HFFc6 (cell line): ENCODE results near the gene AOPEP. TPM values are rescaled to one million over a fixed set of nuclear protein-coding genes. Genes with fewer than 3 reads are reported as not detected.
A peak's percentile ranks its signal among the peaks of the same experiment; 100 is the strongest.

ENCODE experiments used
- DNase-seq: peaks from one replicate; pipeline ENCODE4 v3.0.0-alpha.2; 2018
- H3K27ac Mint-ChIP-seq: 2 replicates; pipeline ENCODE4 v1.8.0; 2020; ENCODE audit warnings: mild to moderate bottlenecking, mixed read lengths
- H3K27me3 Mint-ChIP-seq: 2 replicates; pipeline ENCODE4 v1.8.0; 2021; ENCODE audit warnings: mild to moderate bottlenecking, moderate library complexity, mixed read lengths; ENCODE audit not compliant: insufficient read depth
- H3K36me3 Mint-ChIP-seq: 2 replicates; pipeline ENCODE4 v1.8.0; 2021; ENCODE audit warnings: low read depth, mixed read lengths
- H3K4me1 Mint-ChIP-seq: 2 replicates; pipeline ENCODE4 v1.8.0; 2020; ENCODE audit warnings: low read depth, mixed read lengths
- H3K4me3 Mint-ChIP-seq: 2 replicates; pipeline ENCODE4 v1.8.0; 2020; ENCODE audit warnings: mild to moderate bottlenecking, moderate library complexity, mixed read lengths
- H3K9me3 Mint-ChIP-seq: 2 replicates; pipeline ENCODE4 v1.8.0; 2020; ENCODE audit warnings: mild to moderate bottlenecking, mixed read lengths
- total RNA-seq, 6 experiments: library from RNA; stranded (reverse); fragmentation: NEBNext Ultra II Directional; extraction: Animal tissue kit (Norgen Biotek cat#: 25700); gene quantifications; 2 replicates in 1 of 6; 3 replicates in 5 of 6; pipeline ENCODE4 v1.2.3, GENCODE V29; 2021
- TF ChIP-seq, protein P1 (sequence below): fragments of 200-600 bp; sonication (generic); IDR thresholded peaks from 2 replicates; pipeline ENCODE4 v1.5.0; 2021; ENCODE audit warnings: antibody characterized with exemption, mild to moderate bottlenecking

AOPEP gene
- total RNA-seq, 6 experiments from 2014 or later: 32.2 to 46.6 (median 36.3) TPM

DNA sequence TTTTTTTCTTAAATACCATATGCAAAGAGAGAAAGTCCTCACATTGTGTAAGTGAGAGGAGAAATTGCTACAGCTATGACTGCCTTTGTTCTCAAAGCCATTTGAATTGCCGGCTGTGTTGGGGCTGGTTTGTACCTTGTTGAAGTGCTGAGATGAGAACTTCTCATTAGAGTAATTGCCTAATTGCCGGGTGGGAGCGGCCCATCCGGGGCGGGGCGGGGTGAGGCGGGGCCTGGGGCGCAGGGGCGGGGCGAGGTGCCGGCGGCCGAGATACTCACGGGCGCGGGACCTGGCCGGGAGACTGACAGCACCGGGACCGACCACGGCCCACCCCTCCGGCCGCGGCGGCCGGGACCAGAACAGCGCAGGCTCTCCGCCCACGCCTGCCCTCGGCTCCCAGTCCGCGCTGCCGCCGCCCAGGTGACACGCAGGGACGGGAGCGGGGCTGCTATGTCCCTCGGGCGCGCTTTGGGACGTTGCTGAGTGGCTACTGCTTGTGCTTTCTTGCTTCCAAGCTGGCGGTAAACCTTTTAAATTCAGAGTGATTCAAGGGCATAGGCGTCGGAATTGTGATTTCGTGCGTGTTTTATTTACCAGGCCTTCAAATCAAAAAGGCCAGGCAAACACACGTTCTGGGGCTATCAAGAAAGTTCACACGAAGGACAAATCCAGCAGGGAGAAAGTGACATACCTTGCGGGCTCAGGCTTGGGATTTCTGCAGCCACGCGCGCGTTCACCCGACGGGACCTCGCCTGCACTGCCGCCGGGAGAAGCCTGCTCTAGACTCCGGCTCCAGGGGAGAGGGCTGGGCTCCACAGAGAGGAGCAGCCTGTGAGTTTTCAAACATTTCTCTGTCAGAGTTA lies 322.0 kb downstream of the AOPEP start:
- peaks cover 40% of the 10 kb centered on the region for H3K36me3 Mint-ChIP-seq
- H3K4me1 Mint-ChIP-seq: peaks cover 48% of the 10 kb centered on the region
- DNase-seq: no peak

DNA sequence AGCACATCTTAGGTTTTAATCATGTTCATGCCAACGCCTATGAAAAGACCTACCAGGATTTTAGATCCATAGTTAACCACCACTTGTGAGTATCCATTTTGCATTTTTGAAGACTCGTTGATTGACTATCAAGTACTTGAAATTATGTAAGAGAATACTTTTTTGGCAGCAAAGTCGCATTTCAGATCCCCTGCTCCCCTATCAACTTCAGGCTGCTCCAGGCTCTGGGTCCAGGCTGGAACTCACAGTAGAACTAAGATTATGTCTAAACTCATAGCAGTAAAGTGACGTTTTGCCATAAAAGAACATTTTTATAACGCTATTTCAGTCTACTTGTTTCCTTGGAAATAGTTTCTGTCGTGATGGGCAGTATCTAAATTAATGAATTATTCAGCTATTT lies 323.3 kb downstream of the AOPEP start:
- Mint-ChIP-seq H3K27me3 (peaks cover 3% of the 10 kb centered on the region; the same call in 1 of the 2 replicates), H3K36me3 (peaks cover 35% of the 10 kb centered on the region), H3K27ac (peak overlapping the region; percentile 6; the same call in 1 of the 2 replicates), H3K4me3 (peak overlapping the region; percentile 73), H3K4me1 (peaks cover 59% of the 10 kb centered on the region), H3K9me3 (no peaks in the 10 kb centered on the region)
- DNase-seq: no peak
- TF ChIP-seq, protein P1, sequence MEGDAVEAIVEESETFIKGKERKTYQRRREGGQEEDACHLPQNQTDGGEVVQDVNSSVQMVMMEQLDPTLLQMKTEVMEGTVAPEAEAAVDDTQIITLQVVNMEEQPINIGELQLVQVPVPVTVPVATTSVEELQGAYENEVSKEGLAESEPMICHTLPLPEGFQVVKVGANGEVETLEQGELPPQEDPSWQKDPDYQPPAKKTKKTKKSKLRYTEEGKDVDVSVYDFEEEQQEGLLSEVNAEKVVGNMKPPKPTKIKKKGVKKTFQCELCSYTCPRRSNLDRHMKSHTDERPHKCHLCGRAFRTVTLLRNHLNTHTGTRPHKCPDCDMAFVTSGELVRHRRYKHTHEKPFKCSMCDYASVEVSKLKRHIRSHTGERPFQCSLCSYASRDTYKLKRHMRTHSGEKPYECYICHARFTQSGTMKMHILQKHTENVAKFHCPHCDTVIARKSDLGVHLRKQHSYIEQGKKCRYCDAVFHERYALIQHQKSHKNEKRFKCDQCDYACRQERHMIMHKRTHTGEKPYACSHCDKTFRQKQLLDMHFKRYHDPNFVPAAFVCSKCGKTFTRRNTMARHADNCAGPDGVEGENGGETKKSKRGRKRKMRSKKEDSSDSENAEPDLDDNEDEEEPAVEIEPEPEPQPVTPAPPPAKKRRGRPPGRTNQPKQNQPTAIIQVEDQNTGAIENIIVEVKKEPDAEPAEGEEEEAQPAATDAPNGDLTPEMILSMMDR: no peak

More for the DNA sequence above, 322.0 kb downstream of the AOPEP start:
- H3K27me3 Mint-ChIP-seq: peaks cover 3% of the 10 kb centered on the region
- H3K9me3 Mint-ChIP-seq: no peaks in the 10 kb centered on the region
- peak overlapping the region; percentile 87 for H3K27ac Mint-ChIP-seq
- TF ChIP-seq, protein P1: no peak
- H3K4me3 Mint-ChIP-seq: peak overlapping the region; percentile 91

GRCh38 chr9:95053611-95054570 lies 327.4 kb downstream of the AOPEP start:
- Mint-ChIP-seq H3K4me3 (peak overlapping the region; percentile 22; the same call in 1 of the 2 replicates), H3K27ac (peak overlapping the region; percentile 77), H3K4me1 (peaks cover 85% of the 10 kb centered on the region), H3K9me3 (no peaks in the 10 kb centered on the region), H3K27me3 (peaks cover 3% of the 10 kb centered on the region; the same call in 1 of the 2 replicates), H3K36me3 (peaks cover 41% of the 10 kb centered on the region)
- no peak for DNase-seq
- TF ChIP-seq, protein P1: no peak

DNA sequence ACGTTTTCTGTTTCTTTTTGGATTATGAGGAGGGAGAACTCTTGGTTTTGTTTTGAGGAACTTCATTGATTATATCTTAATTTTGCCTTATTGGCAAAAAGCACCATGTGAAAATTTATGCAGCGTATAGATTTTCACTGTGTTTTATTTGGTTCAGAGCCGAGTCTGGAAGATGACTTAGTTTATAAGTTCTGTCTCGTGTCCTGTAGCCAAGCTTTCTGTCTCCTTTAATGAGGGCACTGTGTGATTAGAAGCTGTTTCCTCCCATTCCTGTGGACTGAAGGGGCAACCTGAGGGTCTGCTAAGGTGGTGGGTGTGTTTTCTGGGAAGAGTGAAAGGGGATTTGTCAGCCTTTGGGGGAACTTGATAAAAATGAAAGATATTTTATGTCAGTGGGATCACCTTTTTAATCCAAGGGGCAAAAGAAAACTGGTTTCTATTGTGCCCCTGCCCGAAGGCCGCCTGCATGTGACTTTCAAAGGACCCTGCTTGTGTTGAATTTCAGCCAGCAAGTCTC lies 328.9 kb downstream of the AOPEP start:
- peaks cover 85% of the 10 kb centered on the region for H3K4me1 Mint-ChIP-seq
- peak overlapping the region; percentile 82 for H3K4me3 Mint-ChIP-seq
- peak overlapping the region; percentile 96 for H3K27ac Mint-ChIP-seq
- no peak for DNase-seq
- peaks cover 44% of the 10 kb centered on the region for H3K36me3 Mint-ChIP-seq
- TF ChIP-seq, protein P1: no peak
- no peaks in the 10 kb centered on the region for H3K9me3 Mint-ChIP-seq
- H3K27me3 Mint-ChIP-seq: peaks cover 3% of the 10 kb centered on the region; the same call in 1 of the 2 replicates

GRCh38 chr9:95055851-95056551 lies 329.5 kb downstream of the AOPEP start:
- Mint-ChIP-seq H3K36me3 (peaks cover 41% of the 10 kb centered on the region), H3K9me3 (no peaks in the 10 kb centered on the region), H3K27ac (peak overlapping the region; percentile 96), H3K4me3 (peak overlapping the region; percentile 82), H3K27me3 (peaks cover 3% of the 10 kb centered on the region), H3K4me1 (peaks cover 85% of the 10 kb centered on the region)
- peak; percentile 52 for DNase-seq
- TF ChIP-seq, protein P1: no peak
